GM08714 (cell line): ENCODE results near the gene RAB22A.

ENCODE experiments used
- H3K4me3 ChIP-seq: fragments of 200-500 bp; sonication (Bioruptor generic); 2 replicates; pipeline ENCODE4 v1.5.1; 2014; ENCODE audit warnings: mild to moderate bottlenecking, low read length, inconsistent platforms
- ZNF274 ChIP-seq: IDR thresholded peaks from 2 replicates; pipeline ENCODE4 v1.6.1; 2012; ENCODE audit warnings: mild to moderate bottlenecking, low read depth, low read length

Gene RAB22A

DNA sequence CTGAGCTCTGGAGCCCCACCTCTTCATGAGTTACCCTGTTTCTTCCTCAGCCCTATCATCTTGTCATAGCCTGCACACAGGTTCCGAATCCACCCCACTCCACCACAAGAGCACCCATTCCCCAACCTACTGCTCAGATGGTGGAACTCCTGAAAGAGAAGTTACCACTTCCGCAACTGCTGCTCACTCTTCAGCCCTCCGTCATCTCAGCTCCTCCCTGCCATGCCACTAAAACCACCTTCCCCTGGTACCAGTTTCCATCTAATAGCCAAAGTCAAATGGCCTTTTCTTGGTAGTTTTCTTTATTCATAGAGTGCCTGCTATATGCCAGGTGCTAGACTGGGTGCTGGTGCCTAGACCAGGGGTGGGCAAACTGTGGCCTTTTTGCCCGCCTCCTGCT lies 3.9 kb downstream of the RAB22A start:
- TF ChIP-seq ZNF274: no peak
- no peak overlapping the region for H3K4me3 ChIP-seq

DNA sequence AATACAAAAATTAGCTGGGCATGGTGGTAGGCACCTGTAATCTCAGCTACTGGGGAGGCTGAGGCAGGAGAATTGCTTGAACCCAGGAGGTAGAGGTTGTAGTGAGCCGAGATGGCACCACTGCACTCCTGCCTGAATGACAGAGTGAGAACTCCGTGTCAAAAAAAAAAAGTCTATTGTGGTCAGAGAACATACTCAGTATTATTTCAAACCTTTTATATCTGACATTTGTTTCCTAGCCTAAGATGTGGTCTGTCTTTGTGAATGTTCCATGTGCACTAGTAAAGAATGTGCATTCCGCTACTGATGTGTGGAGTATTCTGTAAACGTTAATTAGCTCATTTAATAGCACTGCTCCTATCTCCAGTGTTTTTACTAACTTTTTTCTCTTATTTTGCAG lies 11.7 kb downstream of the RAB22A start:
- TF ChIP-seq ZNF274: no peak
- H3K4me3 ChIP-seq: no peak overlapping the region

- TF ChIP-seq ZNF274: no peak
These were observed 12.6 kb downstream of the RAB22A start for GRCh38 chr20:58322083-58322482.

GRCh38 chr20:58325912-58326311 lies 16.4 kb downstream of the RAB22A start:
- H3K4me3 ChIP-seq: no peak overlapping the region
- TF ChIP-seq ZNF274: no peak

More at GRCh38 chr20:58322083-58322482, 12.6 kb downstream of the RAB22A start:
- H3K4me3 ChIP-seq: no peak overlapping the region

- TF ChIP-seq ZNF274: no peak
- H3K4me3 ChIP-seq: no peak overlapping the region
These were observed 17.7 kb downstream of the RAB22A start for GRCh38 chr20:58327211-58327610.

- no peak overlapping the region for H3K4me3 ChIP-seq
- TF ChIP-seq ZNF274: no peak
These were observed 19.3 kb downstream of the RAB22A start for GRCh38 chr20:58328836-58329235.

GRCh38 chr20:58329711-58330110 lies 20.2 kb downstream of the RAB22A start:
- no peak overlapping the region for H3K4me3 ChIP-seq
- TF ChIP-seq ZNF274: no peak

GRCh38 chr20:58330249-58330648 lies 20.7 kb downstream of the RAB22A start:
- TF ChIP-seq ZNF274: no peak

DNA sequence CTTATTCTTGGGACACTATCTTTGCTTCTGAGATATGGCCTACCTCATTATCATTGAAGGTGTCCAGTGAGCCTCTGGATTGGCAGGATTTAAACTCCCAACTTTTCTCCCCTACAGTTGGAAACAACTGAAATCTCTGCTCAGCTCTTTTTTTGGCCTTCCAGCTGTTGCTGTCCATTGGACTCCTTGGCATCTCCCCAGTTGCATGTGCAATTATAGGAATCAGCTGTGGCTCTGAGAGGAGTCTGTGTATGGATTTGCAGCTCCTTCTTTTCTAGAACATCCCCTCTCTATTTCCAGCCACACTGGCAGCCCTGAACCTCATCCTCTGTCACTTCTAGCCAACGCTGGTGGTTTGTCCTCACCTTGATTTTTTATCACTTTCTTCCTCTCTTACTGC lies 21.2 kb downstream of the RAB22A start:
- TF ChIP-seq ZNF274: no peak
- no peak overlapping the region for H3K4me3 ChIP-seq

More at GRCh38 chr20:58330249-58330648, 20.7 kb downstream of the RAB22A start:
- H3K4me3 ChIP-seq: no peak overlapping the region

- H3K4me3 ChIP-seq: no peak overlapping the region
- TF ChIP-seq ZNF274: no peak
These were observed 22.5 kb downstream of the RAB22A start for GRCh38 chr20:58331961-58332551.

GRCh38 chr20:58339741-58340140 lies 30.2 kb downstream of the RAB22A start:
- TF ChIP-seq ZNF274: no peak
- no peak overlapping the region for H3K4me3 ChIP-seq

DNA sequence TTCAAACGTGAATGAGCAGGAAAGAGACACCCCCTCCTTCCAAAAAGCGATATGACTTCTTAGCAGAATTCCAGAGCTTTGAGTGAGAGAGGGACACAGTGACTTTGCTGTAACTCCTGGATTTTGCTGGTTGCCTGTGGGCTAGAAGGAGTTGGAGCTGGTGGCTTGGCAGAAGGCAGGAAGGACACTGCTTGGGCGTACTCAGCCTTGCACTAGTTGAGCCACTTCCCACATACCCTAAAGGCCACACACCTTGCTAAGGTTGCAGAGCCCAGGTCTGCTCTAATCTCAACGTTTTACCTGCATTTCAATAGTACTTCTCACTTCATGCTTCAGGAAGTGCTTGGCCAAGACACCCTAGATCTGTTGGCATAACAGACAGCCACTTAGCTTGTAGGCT lies 30.6 kb downstream of the RAB22A start:
- H3K4me3 ChIP-seq: no peak overlapping the region
- TF ChIP-seq ZNF274: no peak

- no peak for TF ChIP-seq ZNF274
- H3K4me3 ChIP-seq: no peak overlapping the region
These were observed 31.3 kb downstream of the RAB22A start for GRCh38 chr20:58340853-58341252.

GRCh38 chr20:58342104-58342945 lies 32.8 kb downstream of the RAB22A start:
- H3K4me3 ChIP-seq: no peak overlapping the region
- no peak for TF ChIP-seq ZNF274

DNA sequence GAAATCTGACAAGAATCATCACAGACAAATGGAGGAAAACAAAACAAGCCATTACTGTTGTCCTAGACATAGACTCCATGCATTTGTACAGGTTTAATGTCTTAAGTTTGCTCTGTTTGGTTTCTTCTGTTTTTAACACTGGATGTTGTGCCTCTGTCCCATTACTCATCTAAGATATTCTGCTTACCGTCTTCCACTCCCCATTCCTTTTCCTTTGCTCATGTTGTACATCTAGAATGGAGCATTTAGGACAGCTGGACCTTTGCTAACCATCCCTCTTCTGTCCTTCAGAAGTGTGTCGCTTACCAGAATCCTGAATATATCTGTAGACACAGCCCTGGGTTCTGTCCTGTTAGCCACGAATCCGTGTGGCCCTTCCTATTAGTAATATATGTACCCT lies 35.2 kb downstream of the RAB22A start:
- no peak for TF ChIP-seq ZNF274

More for the DNA sequence above, 35.2 kb downstream of the RAB22A start:
- H3K4me3 ChIP-seq: no peak overlapping the region
